ENCODE results near the gene TMPRSS9.

GRCh38 chr19:2357279-2358206 is 2.5 kb upstream of the TMPRSS9 start:
- TF ChIP-seq CTCF (IDR thresholded peaks at IDR 0.05) (no peak), POLR2A (IDR thresholded peaks at IDR 0.05) (no peak)
